Endodermal cell (in vitro differentiated cells): ENCODE data around the gene FABP7. TPM values are rescaled to one million over a fixed set of nuclear protein-coding genes. Genes with fewer than 3 reads are reported as not detected.

Experiments used
- DNase-seq: peaks from one replicate; pipeline ENCODE4 v3.0.0-alpha.2; 2017
- H3K27ac ChIP-seq: 2 replicates; pipeline ENCODE4 v1.5.1; 2013; ENCODE audit warnings: mild to moderate bottlenecking, low read depth, low read length, moderate library complexity
- H3K27me3 ChIP-seq: 2 replicates; pipeline ENCODE4 v1.6.1; 2013; ENCODE audit warnings: mild to moderate bottlenecking, low read length, moderate library complexity; ENCODE audit not compliant: insufficient read depth, control insufficient read depth, poor library complexity, severe bottlenecking
- H3K36me3 ChIP-seq: 2 replicates; pipeline ENCODE4 v1.7.0; 2013; ENCODE audit warnings: mild to moderate bottlenecking, low read length, moderate library complexity; ENCODE audit not compliant: control insufficient read depth, insufficient read depth
- H3K4me1 ChIP-seq: one replicate; pipeline ENCODE4 v1.7.0; 2013; ENCODE audit warnings: low read length; ENCODE audit not compliant: control insufficient read depth, insufficient read depth
- H3K4me3 ChIP-seq: 2 replicates; pipeline ENCODE4 v1.5.1; 2013; ENCODE audit warnings: mild to moderate bottlenecking, low read length, moderate library complexity
- H3K9ac ChIP-seq: 2 replicates; pipeline ENCODE4 v1.6.1; 2013; ENCODE audit warnings: mild to moderate bottlenecking, low read length, moderate library complexity; ENCODE audit not compliant: poor library complexity, severe bottlenecking; ENCODE audit errors: extremely low read depth
- H3K9me3 ChIP-seq: 2 replicates; pipeline ENCODE4 v1.6.1; 2013; ENCODE audit warnings: mild to moderate bottlenecking, low read length, moderate library complexity; ENCODE audit not compliant: control insufficient read depth
- H3K27ac Mint-ChIP-seq: 2 replicates; pipeline ENCODE4 v1.8.0; 2020; ENCODE audit warnings: mixed read lengths
- H3K27me3 Mint-ChIP-seq: 2 replicates; pipeline ENCODE4 v1.8.0; 2021; ENCODE audit warnings: mild to moderate bottlenecking, mixed read lengths; ENCODE audit not compliant: insufficient read depth
- H3K36me3 Mint-ChIP-seq: 2 replicates; pipeline ENCODE4 v1.8.0; 2020; ENCODE audit warnings: low read depth, mixed read lengths
- H3K4me1 Mint-ChIP-seq: 2 replicates; pipeline ENCODE4 v1.8.0; 2020; ENCODE audit warnings: mixed read lengths
- H3K4me3 Mint-ChIP-seq: 2 replicates; pipeline ENCODE4 v1.8.0; 2020; ENCODE audit warnings: mild to moderate bottlenecking, moderate library complexity, mixed read lengths
- H3K9me3 Mint-ChIP-seq: 2 replicates; pipeline ENCODE4 v1.8.0; 2020; ENCODE audit warnings: mild to moderate bottlenecking, mixed read lengths
- WGBS, 2 experiments: methylation state at CpG; one replicate each; pipeline versions ENCODE4 v1.1.5 to v1.1.7; 2013; ENCODE audit warnings: missing lambda C conversion rate in 2 of 2, mixed read lengths in 1 of 2; ENCODE audit not compliant: insufficient coverage in 1 of 2, insufficient read length in 1 of 2; 5-methylcytosine and 5-hydroxymethylcytosine counted together
- total RNA-seq, 2 donors: library from RNA; stranded (reverse); fragmentation: NEBNext Ultra II Directional in 1 of 2; extraction: Animal tissue kit (Norgen Biotek cat#: 25700) in 1 of 2; gene quantifications; 2 replicates in 1 of 2; 3 replicates in 1 of 2; pipeline ENCODE4 v1.2.1, GENCODE V29; 2021
- TF ChIP-seq, protein P1 (sequence below): fragments of 200-600 bp; sonication (generic); conservative IDR thresholded peaks from 2 replicates; pipeline ENCODE4 v1.5.0; 2021; ENCODE audit warnings: antibody characterized with exemption, mild to moderate bottlenecking

The FABP7 gene
- total RNA-seq, 2 donors from 2014 or later, result 2.7 to 3.4 TPM

DNA sequence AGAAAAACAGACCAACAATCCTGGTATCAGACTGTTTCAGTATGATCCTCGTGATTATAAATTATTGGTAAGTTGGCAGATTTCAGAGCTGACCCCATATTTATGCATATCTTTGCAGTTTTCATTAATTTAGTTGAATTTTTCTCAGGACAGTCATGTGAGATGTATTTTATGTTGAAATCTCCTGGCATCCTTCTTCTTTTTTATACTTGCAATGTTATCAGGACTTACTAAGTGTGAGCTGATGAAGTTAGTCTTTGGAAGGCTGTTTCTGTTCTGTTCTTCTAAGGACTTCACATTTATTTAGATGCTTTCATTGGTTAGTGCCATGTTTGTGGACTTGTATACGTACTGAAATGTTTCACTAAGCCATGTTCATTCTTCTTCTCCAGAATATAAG lies 26.8 kb downstream of the FABP7 start:
- 80 to 94% methylated on average over 1 to 2 of the region's 2 CpGs for WGBS, 2 experiments

GRCh38 chr6:122808121-122808885 lies 28.8 kb downstream of the FABP7 start:
- Histone ChIP-seq H3K27ac (no peak overlapping the region), H3K4me1 (peaks cover 3% of the 10 kb centered on the region), H3K9ac (no peak overlapping the region), H3K36me3 (no peaks in the 10 kb centered on the region), H3K4me3 (no peak overlapping the region), H3K27me3 (no peaks in the 10 kb centered on the region), H3K9me3 (no peaks in the 10 kb centered on the region)
- WGBS, 2 experiments, result 80 to 90% methylated on average over 1 to 10 of the region's 10 CpGs
- Mint-ChIP-seq H3K9me3 (no peaks in the 10 kb centered on the region), H3K36me3 (no peaks in the 10 kb centered on the region), H3K4me1 (peaks cover 10% of the 10 kb centered on the region), H3K27me3 (no peaks in the 10 kb centered on the region), H3K27ac (no peak overlapping the region), H3K4me3 (no peak overlapping the region)
- TF ChIP-seq, protein P1, sequence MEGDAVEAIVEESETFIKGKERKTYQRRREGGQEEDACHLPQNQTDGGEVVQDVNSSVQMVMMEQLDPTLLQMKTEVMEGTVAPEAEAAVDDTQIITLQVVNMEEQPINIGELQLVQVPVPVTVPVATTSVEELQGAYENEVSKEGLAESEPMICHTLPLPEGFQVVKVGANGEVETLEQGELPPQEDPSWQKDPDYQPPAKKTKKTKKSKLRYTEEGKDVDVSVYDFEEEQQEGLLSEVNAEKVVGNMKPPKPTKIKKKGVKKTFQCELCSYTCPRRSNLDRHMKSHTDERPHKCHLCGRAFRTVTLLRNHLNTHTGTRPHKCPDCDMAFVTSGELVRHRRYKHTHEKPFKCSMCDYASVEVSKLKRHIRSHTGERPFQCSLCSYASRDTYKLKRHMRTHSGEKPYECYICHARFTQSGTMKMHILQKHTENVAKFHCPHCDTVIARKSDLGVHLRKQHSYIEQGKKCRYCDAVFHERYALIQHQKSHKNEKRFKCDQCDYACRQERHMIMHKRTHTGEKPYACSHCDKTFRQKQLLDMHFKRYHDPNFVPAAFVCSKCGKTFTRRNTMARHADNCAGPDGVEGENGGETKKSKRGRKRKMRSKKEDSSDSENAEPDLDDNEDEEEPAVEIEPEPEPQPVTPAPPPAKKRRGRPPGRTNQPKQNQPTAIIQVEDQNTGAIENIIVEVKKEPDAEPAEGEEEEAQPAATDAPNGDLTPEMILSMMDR, result no peak
- no peak for DNase-seq

More for the DNA sequence above, 26.8 kb downstream of the FABP7 start:
- Mint-ChIP-seq H3K9me3 (no peaks in the 10 kb centered on the region), H3K27me3 (no peaks in the 10 kb centered on the region), H3K36me3 (no peaks in the 10 kb centered on the region), H3K27ac (no peak overlapping the region), H3K4me1 (peaks cover 17% of the 10 kb centered on the region), H3K4me3 (no peak overlapping the region)
- H3K4me1 ChIP-seq, result peaks cover 3% of the 10 kb centered on the region
- no peak overlapping the region for H3K4me3 ChIP-seq
- no peaks in the 10 kb centered on the region for H3K36me3 ChIP-seq
- TF ChIP-seq, protein P1, result no peak
- H3K9ac ChIP-seq, result no peak overlapping the region
- no peaks in the 10 kb centered on the region for H3K9me3 ChIP-seq
- no peak for DNase-seq
- no peak overlapping the region for H3K27ac ChIP-seq
- H3K27me3 ChIP-seq, result no peaks in the 10 kb centered on the region

- H3K4me3 ChIP-seq, result no peak overlapping the region
- no peak overlapping the region for H3K27ac ChIP-seq
- no peaks in the 10 kb centered on the region for H3K36me3 Mint-ChIP-seq
- TF ChIP-seq, protein P1, result no peak
- no peaks in the 10 kb centered on the region for H3K36me3 ChIP-seq
- H3K4me3 Mint-ChIP-seq, result no peak overlapping the region
- peaks cover 13% of the 10 kb centered on the region for H3K4me1 Mint-ChIP-seq
- H3K9me3 Mint-ChIP-seq, result no peaks in the 10 kb centered on the region
- no peaks in the 10 kb centered on the region for H3K9me3 ChIP-seq
- H3K4me1 ChIP-seq, result peaks cover 3% of the 10 kb centered on the region
- no peak overlapping the region for H3K27ac Mint-ChIP-seq
- H3K27me3 ChIP-seq, result no peaks in the 10 kb centered on the region
- H3K9ac ChIP-seq, result no peak overlapping the region
- no peaks in the 10 kb centered on the region for H3K27me3 Mint-ChIP-seq
- DNase-seq, result no peak
- WGBS, 2 experiments, result 91 to 100% methylated on average over 2 to 3 of the region's 4 CpGs
These were observed 29.5 kb downstream of the FABP7 start for GRCh38 chr6:122809001-122809400.
